Fibroblast of lung (primary cell): ENCODE measurements around the gene PROK1. TPM values are rescaled to one million over a fixed set of nuclear protein-coding genes. Genes with fewer than 3 reads are reported as not detected.
"Not testable (repeated sequence)": the region's sequence is repeated elsewhere in the genome, so short reads cannot be mapped to it uniquely, and the experiment has no call there.

Experiments
- DNase-seq, 2 donors: peaks; one replicate each; pipeline versions ENCODE4 v3.0.0 to v3.0.0-alpha.2; 2010; ENCODE audit warnings: low read depth in 2 of 2
- H2AFZ ChIP-seq: 2 replicates; pipeline ENCODE4 v1.5.1; 2012; ENCODE audit warnings: low read length, control low read depth, inconsistent platforms
- H3K27ac ChIP-seq: 2 replicates; pipeline ENCODE4 v1.5.1; 2011; ENCODE audit warnings: low read length, control low read depth; ENCODE audit not compliant: insufficient read depth
- H3K27me3 ChIP-seq: 2 replicates; pipeline ENCODE4 v1.5.1; 2011; ENCODE audit warnings: mild to moderate bottlenecking, low read length; ENCODE audit not compliant: control insufficient read depth, insufficient read depth
- H3K36me3 ChIP-seq: 2 replicates; pipeline ENCODE4 v1.5.1; 2011; ENCODE audit warnings: low read length; ENCODE audit not compliant: control insufficient read depth, insufficient read depth
- H3K4me1 ChIP-seq: 2 replicates; pipeline ENCODE4 v1.5.1; 2011; ENCODE audit warnings: low read length; ENCODE audit not compliant: control insufficient read depth, insufficient read depth; ENCODE audit errors: extremely low read depth
- H3K4me2 ChIP-seq: 2 replicates; pipeline ENCODE4 v1.5.1; 2011; ENCODE audit warnings: low read length, control low read depth; ENCODE audit not compliant: insufficient read depth; ENCODE audit errors: extremely low read depth
- H3K4me3 ChIP-seq, 4 experiments: fragments of 200-600 bp in 1 of 4; sonication (generic) in 1 of 4; replicated peaks in 1 of 4; 2 replicates each; pipeline ENCODE4 v1.5.1; 2011 to 2016; ENCODE audit warnings: low read length in 4 of 4, low read depth in 3 of 4, mild to moderate bottlenecking in 3 of 4, control low read depth in 2 of 4, inconsistent platforms in 1 of 4, mixed read lengths in 1 of 4; ENCODE audit not compliant: insufficient read depth in 1 of 4; ENCODE audit errors: control extremely low read depth in 1 of 4
- H3K79me2 ChIP-seq: 2 replicates; pipeline ENCODE4 v1.5.1; 2012; ENCODE audit warnings: mild to moderate bottlenecking, low read length, inconsistent platforms; ENCODE audit not compliant: control insufficient read depth, insufficient read depth
- H3K9ac ChIP-seq: 2 replicates; pipeline ENCODE4 v1.5.1; 2011; ENCODE audit warnings: mild to moderate bottlenecking, low read length, control low read depth; ENCODE audit not compliant: insufficient read depth
- H3K9me3 ChIP-seq: 2 replicates; pipeline ENCODE4 v1.5.1; 2012; ENCODE audit warnings: low read depth, low read length; ENCODE audit not compliant: control insufficient read depth, insufficient read depth
- H4K20me1 ChIP-seq: 2 replicates; pipeline ENCODE4 v1.5.1; 2011; ENCODE audit warnings: low read length; ENCODE audit not compliant: control insufficient read depth, insufficient read depth; ENCODE audit errors: extremely low read depth
- CTCF ChIP-seq, 2 donors: IDR thresholded peaks in 1 of 2; conservative IDR thresholded peaks in 1 of 2; 1 replicate in 1 of 2; 2 replicates in 1 of 2; pipeline ENCODE4 v1.5.1; 2011 to 2012; ENCODE audit warnings: low read length in 2 of 2, control low read depth in 1 of 2, inconsistent platforms in 1 of 2, low read depth in 1 of 2, mild to moderate bottlenecking in 1 of 2
- EZH2 ChIP-seq: IDR thresholded peaks from 2 replicates; pipeline ENCODE4 v1.5.1; 2012; ENCODE audit warnings: low read length, control low read depth, mild to moderate bottlenecking; ENCODE audit errors: missing control alignments
- polyA plus RNA-seq, 2 donors: library from polyadenylated mRNA; depleted of rRNA in 1 of 2; stranded (reverse) in 1 of 2; unstranded in 1 of 2; fragments of >200 nt; gene quantifications; 2 replicates each; pipeline ENCODE4 v1.2.1, GENCODE V29; 2011 to 2012; ENCODE audit warnings: missing spikeins in 1 of 2
- total RNA-seq: library from RNA; depleted of rRNA; stranded (reverse); fragments of >200 nt; gene quantifications from 2 replicates; pipeline ENCODE4 v1.2.1, GENCODE V29; 2014

Gene PROK1
- total and polyA plus RNA-seq, 2 donors (not counting 1 experiment from before 2014, with no cell fraction given), result not detected

DNA sequence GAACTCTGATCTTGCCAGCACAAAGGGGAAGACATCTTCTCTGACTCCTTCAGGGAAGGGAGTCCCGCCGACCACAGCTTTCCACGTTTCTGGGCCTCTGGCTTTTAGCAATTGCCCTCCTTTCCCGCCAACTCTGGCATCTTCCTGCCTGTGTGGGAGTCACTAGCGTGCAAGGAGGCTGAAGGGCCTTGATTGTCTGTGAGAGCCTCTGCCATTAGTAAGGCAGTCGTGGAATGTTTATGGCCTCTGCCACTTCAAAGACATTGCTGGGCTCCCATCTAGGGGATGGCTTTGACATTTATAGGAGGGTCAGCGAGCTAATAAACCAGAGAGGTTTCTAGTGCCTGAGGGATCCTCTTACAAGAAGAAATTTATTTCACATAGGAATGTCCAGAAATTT, 14.3 kb upstream of the PROK1 start:
- Histone ChIP-seq H3K4me3 (no peak overlapping the region), H3K27me3 (peaks cover 21% of the 10 kb centered on the region), H4K20me1 (no peaks in the 10 kb centered on the region), H3K9ac (no peak overlapping the region), H3K4me1 (no peaks in the 10 kb centered on the region), H3K4me2 (no peak overlapping the region), H3K36me3 (no peaks in the 10 kb centered on the region), H2AFZ (no peak overlapping the region), H3K9me3 (no peaks in the 10 kb centered on the region), H3K79me2 (no peaks in the 10 kb centered on the region), H3K27ac (no peak overlapping the region)
- TF ChIP-seq EZH2 (no peak), CTCF (conservative IDR thresholded peaks at IDR 0.05 in 1 of 2, IDR thresholded peaks at IDR 0.05 in 1 of 2; ENCODE audit: low read depth in 1 of 2, low read length in 2 of 2) (no peak)
- DNase-seq, result peak in 1 of 2 donors; percentile 14

GRCh38 chr1:110437645-110438299, 13.2 kb upstream of the PROK1 start:
- H3K4me2 ChIP-seq, H2AFZ ChIP-seq, H3K9ac ChIP-seq, H3K4me3 ChIP-seq, H3K79me2 ChIP-seq, H4K20me1 ChIP-seq, DNase-seq, H3K36me3 ChIP-seq, H3K27ac ChIP-seq, H3K9me3 ChIP-seq, H3K4me1 ChIP-seq: not testable (repeated sequence)
- peaks cover 19% of the 10 kb centered on the region for H3K27me3 ChIP-seq

- Histone ChIP-seq H3K4me2 (no peak overlapping the region), H3K4me1 (no peaks in the 10 kb centered on the region), H3K4me3 (no peak overlapping the region), H3K9ac (no peak overlapping the region), H3K9me3 (no peaks in the 10 kb centered on the region), H3K36me3 (no peaks in the 10 kb centered on the region), H3K27ac (no peak overlapping the region), H3K79me2 (no peaks in the 10 kb centered on the region), H4K20me1 (no peaks in the 10 kb centered on the region), H3K27me3 (peaks cover 17% of the 10 kb centered on the region), H2AFZ (no peak overlapping the region)
- no peak for TF ChIP-seq EZH2
- no peak for TF ChIP-seq CTCF (conservative IDR thresholded peaks at IDR 0.05 in 1 of 2, IDR thresholded peaks at IDR 0.05 in 1 of 2; ENCODE audit: low read depth in 1 of 2, low read length in 2 of 2)
- DNase-seq, result peak in 1 of 2 donors; percentile 12
Measured at GRCh38 chr1:110438893-110439292, 12.1 kb upstream of the PROK1 start.

- H2AFZ ChIP-seq, H3K79me2 ChIP-seq, H3K4me3 ChIP-seq, H3K9me3 ChIP-seq, H3K4me2 ChIP-seq, H3K36me3 ChIP-seq, H4K20me1 ChIP-seq, H3K9ac ChIP-seq, H3K4me1 ChIP-seq, H3K27ac ChIP-seq, DNase-seq: not testable (repeated sequence)
- peaks cover 17% of the 10 kb centered on the region for H3K27me3 ChIP-seq
Measured at GRCh38 chr1:110439873-110440272, 11.1 kb upstream of the PROK1 start.
